HG03521 (cell line): Measurements from ENCODE around the gene ADA.
"Not testable (repeated sequence)": the region's sequence is repeated elsewhere in the genome, so short reads cannot be mapped to it uniquely, and the experiment has no call there.

Experiments
- ATAC-seq: cut with Tn5 transposase; IDR thresholded peaks from one replicate; pipeline ENCODE4 v1.9.1; 2021; ENCODE audit warnings: mild to moderate bottlenecking, moderate library complexity; ENCODE audit not compliant: unreplicated experiment

ADA gene

DNA sequence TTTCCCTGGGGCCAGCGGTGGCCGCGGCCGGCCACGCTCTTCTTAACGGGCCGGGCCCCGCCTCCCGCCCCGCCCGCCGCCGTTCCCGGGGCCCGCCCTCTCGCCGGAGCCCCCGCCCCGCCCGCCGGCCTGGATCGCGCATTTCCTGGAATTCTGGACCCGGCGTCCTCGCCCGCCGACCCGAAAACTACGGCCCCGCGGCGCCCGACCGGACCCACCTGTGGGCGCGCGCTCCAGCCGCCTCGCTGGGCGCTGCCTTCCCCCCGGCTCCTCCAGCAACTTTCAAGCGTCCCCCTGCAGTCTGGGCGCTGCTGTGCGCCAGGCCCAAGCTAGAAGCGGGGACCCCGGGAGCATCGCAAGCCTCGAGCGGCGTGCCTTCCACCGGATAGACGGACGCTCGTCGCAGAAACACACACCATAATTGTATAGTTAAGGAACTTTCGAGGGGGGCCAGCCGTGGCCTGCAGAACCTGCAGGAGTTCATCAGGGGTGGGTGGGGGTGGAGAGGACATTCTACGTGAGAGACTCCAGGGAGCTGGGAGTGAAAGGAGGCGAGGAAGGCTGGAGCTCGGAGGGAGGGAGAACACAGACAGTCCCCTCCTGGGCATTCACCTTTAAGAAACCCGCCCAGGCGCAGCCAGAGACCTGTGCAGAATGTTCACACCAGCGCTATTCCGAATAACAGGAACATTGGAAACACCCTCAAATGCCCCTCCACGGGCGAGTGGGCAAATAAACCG lies at the start of gene ADA:
ADA (minus strand) TSS at position 16 of the 740 bp plus-strand sequence. CDS start 92 bp downstream, outside the sequence.
- ATAC-seq, result no peak

DNA sequence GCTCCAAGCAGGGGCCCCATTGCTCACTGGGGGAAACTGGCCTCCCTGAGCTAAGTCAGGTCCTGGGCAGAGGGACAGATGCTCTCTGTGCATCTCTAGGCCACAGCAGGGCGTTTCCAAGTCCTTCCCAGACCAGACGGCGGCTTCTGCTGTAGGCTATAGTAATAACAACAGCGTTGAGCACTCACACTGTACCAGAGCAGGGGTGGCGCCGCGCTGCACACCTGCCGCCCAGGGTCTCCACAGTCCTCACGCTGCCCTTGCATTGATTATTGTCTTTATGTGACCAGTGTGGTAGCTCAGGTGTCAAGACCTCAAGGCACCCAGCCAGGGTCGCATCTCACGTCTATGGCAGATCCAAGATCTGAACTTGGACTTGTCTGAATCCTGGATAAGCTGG lies 48.8 kb upstream of the ADA start:
- no peak for ATAC-seq

DNA sequence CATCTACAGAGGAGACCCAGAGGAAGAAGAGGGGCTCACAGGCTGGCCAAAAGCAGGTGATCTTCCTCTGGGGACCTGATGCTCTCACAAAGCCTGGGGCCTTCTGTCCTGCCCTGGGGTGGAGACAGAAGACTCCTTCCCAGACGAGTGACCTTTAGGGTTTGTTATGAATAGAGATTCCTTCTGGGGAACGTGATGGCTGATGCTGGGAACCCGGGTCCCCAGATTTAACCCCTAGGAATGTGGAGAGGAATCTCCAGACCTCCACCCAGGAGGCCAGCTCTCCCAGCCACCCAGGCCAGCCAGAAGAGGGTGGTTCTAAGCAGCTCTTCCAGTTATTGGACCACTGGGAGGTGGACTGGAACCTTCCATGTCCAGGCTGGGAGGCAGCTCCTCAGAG lies 46.9 kb upstream of the ADA start:
- ATAC-seq, result no peak

DNA sequence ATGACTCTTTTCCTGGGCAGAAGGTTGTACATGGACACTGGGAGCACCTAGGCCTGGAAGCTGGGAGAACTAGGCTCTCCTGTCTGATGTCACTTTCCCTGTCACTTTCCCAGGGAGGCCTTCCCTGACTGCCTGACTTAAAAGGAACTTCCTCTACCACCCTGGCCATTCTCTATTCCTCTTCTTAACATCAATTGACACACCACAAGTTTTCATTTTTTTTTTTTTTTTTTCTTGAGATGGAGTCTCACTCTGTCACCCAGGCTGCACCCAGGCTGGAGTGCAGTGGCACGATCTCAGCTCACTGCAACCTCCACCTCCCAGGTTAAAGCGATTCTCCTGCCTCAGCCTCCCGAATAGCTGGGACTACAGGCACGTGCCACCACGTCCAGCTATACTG lies 45.5 kb upstream of the ADA start:
- ATAC-seq, result not testable (repeated sequence)

GRCh38 chr20:44696315-44696714 lies 44.8 kb upstream of the ADA start:
- ATAC-seq, result no peak

DNA sequence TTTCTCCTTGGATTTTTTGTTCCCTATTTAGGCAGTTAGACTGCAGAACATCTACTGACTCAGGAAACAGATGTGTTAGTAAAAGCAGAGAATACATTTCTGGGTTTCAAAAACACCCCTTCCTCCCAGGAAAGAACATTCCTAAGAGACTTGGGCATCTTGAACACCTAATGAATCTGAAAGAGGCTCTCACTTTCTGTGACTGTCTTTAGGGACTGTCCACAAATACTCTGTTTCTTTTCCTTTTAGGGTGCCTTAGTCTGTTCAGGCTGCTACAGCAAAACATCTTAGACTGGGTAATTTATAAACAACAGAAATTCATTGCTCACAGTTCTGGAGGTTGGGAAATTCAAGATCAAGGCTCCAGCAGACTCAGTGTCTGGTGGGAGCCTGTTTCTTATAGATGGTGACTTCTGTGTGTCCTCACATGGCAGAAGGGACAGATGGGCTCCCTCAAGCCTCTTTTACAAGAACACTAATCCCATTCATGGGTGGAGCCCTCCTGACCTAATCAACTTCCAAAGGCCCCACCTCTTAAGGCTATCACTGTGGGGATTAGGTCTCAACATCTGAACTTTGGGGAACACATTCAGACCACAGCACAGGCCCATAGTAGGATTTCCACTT lies 44.3 kb upstream of the ADA start:
- ATAC-seq, result no peak

- ATAC-seq, result no peak
Measured at GRCh38 chr20:44695295-44695673, 43.8 kb upstream of the ADA start.

DNA sequence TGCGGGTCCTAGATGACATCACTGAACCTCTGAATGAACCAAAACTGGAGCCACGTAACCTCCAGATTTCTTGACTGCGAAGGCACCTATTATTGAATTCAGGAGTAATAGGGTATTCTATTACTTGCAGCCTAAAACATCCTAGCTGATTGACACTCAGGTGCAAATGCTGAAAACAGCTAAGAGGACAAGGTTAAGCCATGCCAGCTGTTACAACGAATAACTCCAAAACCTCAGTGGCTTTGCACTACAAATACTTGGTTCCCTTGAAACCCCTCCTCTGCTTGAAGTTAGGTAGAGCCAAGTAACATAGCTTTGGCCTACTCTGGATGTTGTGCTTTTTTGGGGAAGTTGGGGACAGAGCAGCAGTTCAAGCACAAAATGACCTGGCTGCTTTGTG lies 42.7 kb upstream of the ADA start:
- no peak for ATAC-seq

DNA sequence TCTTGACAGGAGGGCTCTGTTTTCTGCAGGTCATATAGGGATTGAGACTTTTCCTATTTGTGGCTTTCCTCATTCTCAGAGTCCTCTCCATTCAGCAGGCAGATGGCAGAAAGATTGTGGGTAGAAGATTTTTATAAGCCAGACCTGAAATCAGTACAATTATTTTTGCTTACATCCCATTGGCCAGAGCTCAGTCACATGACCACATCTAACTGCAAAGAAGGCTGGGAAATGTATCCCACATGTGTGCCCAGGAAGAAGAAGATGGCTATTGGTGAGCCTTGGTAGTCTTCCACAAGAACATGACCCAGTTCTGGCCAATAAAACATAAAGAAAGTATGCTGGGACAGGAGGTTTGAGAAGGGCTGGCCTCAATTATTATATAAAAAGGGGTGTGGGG lies 42.1 kb upstream of the ADA start:
- ATAC-seq, result no peak

- ATAC-seq, result no peak
Measured at GRCh38 chr20:44692932-44693480, 41.5 kb upstream of the ADA start.

GRCh38 chr20:44691424-44692423 lies 40.2 kb upstream of the ADA start:
- no peak for ATAC-seq

DNA sequence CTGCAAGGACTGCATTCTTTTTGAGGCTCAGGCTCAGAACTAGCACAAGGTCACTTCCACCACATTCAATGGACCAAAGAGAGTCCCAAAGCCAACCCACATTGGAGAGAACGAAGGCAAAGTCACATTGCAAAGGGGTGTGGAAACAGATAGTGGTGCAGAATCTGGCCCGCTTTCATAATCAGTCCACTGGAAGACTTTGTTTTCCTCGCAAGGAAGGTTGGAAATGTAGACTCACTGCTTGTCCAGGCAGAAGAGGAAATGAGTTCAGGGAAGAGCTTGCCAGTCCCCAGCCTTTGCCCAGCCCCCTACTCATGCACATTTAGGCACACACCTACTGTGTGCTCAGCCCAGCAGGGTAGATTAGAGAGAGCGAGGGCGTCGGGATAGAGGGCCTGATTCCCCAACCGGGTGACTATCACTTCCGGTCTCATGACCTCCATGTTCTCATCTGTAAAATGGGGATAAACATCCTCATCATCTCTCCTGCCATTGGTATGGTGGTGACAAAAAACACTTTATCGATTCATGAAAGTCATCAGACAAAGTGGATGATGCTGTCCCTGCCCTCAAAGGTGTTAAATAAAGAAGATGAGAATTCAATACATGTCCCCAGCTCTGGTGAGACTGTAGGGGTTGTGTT lies 39.4 kb upstream of the ADA start:
- no peak for ATAC-seq

GRCh38 chr20:44689809-44690208 lies 38.3 kb upstream of the ADA start:
- no peak for ATAC-seq

DNA sequence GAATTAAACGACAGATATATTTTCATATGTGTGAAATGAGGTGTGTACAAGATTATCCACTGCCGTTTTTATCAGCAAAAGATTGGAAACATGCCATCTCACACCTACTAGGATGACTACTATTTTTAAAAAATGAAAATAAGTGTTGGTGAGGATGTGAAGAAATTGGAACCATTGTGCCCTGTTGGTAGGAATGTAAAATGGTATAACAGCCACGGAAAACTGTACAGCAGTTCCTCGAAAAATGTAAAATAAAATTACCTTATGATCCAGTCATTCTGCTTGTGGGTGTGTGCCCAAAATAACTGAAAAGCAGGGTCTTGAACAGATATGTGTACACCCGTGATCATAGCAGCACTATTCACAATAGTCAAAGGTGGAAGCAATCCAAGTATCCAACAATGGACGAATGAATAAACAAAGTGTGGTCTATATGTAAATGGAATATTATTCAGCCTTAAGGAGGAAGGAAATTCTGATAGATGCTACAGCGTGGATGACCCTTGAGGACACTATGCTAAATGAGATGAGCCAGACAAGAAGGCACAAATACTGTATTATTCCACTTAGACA lies 36.6 kb upstream of the ADA start:
- no peak for ATAC-seq

DNA sequence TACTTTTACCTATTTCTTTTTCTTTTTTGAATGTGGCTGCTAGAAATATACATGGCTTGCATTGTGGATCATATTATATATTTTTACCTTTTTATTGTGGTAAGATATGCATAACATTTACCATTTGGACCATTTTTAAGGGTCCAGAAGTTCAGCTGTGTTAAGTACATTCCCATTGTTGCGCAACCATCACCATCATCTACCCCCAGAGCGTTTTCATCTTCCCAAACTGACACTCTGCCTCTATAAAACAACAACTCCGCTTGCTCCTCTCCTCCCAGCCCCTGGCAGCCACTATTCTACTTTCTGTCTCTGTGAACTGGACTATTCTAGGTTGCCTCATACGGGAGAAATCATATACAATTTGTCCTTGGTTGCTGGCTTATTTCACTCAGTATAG lies 35.4 kb upstream of the ADA start:
- ATAC-seq, result no peak

DNA sequence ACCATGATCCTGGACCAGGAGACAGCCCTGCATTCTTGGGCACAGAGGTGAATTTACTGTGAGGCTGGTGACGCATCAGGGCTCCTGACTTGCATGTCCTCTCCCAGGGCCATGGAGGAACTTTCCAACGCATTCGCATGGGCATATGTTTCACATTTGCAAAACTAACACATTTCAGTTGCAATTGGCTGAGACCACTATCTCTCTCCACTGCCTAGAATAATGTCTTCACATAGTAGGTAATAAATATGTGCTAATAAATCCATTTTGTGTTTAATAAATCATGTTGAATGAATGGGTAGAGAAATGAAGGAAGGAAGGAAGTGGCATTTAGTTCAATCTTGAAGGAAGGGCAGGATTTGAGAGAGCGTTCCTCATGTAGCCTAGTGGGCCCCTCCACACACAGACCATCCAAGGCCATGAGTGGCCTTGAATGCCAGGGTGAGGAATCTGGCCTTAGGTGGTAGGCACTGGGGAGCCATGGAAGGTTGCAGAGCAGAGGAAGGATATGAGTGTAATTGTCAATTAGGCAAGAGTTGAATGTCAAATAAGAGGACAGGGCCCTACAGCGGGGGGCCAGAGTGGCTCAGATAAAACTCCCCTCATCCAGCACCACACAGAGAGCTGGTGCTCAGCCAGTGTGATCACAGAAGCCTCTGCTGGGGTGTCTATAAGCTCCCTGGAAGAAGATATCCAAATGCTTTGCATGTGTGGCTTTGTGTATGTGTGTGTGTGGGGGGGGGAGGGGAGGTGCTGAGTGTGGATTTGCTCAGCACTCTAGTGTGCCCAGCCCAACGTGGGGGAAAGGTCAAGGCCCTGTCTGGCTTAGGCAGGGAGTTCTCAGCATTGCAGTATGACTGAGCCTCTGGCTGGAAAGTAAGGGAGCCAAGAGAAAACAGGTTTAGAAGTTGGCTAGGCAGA lies 32.8 kb upstream of the ADA start:
- ATAC-seq, result no peak

DNA sequence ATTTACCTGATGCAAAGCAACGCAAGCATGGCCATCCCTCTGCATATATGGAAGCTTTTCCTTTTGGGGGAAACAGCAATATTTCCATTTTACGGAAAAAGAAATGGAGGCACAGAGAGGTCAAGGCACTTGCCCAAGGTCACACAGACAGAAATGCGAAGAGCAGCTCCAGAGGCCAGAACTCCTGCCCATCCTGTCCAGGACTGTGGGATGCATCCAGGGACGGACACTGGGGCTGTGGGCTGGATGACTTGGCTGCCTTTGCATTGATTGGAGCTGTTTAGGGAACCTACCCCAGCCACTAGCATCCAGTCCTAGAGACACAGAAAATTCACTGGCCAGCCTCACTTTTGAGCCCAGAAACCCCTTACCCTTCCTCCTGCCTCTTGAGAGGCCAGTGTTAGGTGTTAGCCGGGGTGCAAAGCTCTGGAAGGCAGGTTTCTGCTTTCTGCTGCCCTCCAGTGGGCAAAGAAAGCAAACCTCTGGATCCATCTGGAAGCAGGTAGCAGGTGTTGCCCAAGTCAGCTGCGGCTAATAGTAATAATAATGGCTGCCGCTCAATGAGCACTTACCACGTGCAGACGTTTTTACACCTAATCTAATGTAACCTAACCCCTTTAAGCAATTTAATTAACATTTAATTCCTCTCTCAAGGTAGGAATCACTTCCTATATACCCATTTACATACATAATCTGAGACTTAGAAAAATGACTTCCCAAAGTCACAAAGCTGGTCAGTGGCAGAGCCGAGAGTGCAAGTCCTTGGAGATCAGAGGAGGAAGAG lies 32.0 kb upstream of the ADA start:
- ATAC-seq, result no peak

DNA sequence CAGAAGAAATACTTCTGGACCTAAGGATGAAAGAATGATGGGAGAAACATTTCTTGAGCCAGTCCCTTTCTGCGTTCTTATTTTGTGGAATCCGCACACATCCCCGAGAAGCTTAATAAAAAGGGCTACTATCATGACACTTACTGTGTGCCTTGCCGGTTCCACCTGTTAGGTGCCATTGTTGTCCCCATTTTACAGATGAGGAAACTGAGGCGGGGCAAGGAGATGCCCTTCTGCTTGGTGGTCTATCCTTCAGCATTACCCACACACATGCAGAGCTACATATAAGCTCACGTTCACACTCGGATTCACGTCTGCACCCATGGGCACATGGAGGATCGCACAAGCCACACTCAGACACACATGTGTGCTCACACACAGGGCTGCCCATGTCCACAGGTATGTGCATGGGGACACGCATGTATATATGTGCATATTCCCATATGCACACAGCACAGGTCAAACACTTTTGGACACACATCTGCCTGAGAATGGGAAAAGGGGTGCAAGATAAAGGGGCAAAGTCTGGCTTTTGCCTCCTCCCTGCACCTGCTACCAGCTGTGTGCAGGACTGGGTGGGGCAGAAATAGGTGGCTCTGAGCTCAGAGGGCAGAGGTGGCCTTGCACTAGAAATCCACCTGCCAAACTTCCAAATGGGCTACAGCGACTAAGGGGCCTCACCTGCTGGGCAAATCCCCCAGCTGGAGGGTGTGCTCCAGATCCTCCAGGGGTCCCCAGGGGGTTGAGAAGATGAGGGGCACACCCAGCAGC lies 30.5 kb upstream of the ADA start:
- ATAC-seq, result no peak
